Peyer's patch (tissue), 4 donors: Measurements from ENCODE around the gene ARHGAP15. TPM values are rescaled to one million over a fixed set of nuclear protein-coding genes. Genes with fewer than 3 reads are reported as not detected.

Experiments used
- DNase-seq, 3 donors: peaks; one replicate each; pipeline ENCODE4 v3.0.0-alpha.2; 2017 to 2019
- H3K27ac ChIP-seq, 4 donors: fragments of 200-600 bp; sonication (generic); one replicate each; pipeline ENCODE4 v1.5.1; 2016 to 2019
- H3K27me3 ChIP-seq, 2 donors: fragments of 200-600 bp; sonication (generic); one replicate each; pipeline ENCODE4 v1.5.1; 2019
- H3K36me3 ChIP-seq, 3 donors: fragments of 200-600 bp; sonication (generic); one replicate each; pipeline ENCODE4 v1.5.1; 2016 to 2019
- H3K4me1 ChIP-seq, 4 donors: fragments of 200-600 bp; sonication (generic); one replicate each; pipeline ENCODE4 v1.5.1; 2016 to 2019
- H3K4me3 ChIP-seq, 4 donors: fragments of 200-600 bp; sonication (generic); 1 replicate in 3 of 4; 2 replicates in 1 of 4; pipeline ENCODE4 v1.5.1; 2016 to 2019; ENCODE audit warnings: mild to moderate bottlenecking in 1 of 4
- H3K9me3 ChIP-seq, 4 donors: fragments of 200-600 bp; sonication (generic); one replicate each; pipeline ENCODE4 v1.5.1; 2016 to 2019; ENCODE audit warnings: mild to moderate bottlenecking in 1 of 4
- POLR2A ChIP-seq, 2 donors: fragments of 450-650 bp; IDR thresholded peaks; one replicate each; pipeline ENCODE4 v1.5.1; 2017; ENCODE audit warnings: antibody characterized with exemption in 2 of 2, mild to moderate bottlenecking in 2 of 2, moderate library complexity in 2 of 2
- total RNA-seq, 4 donors: library from RNA; depleted of rRNA; stranded (reverse); fragments of >200 nt; gene quantifications; one replicate each; pipeline ENCODE4 v1.1.0, GENCODE V29; 2016
- TF ChIP-seq, protein P1 (sequence below), 6 experiments: fragments of 450-650 bp in 4 of 6; fragments of 200-600 bp in 2 of 6; sonication (generic) in 1 of 6; IDR thresholded peaks; one replicate each; pipeline ENCODE4 v1.5.1; 2017 to 2019; ENCODE audit warnings: antibody characterized with exemption in 6 of 6, mild to moderate bottlenecking in 3 of 6, moderate library complexity in 1 of 6

The ARHGAP15 gene
- total RNA-seq, 4 donors from 2014 or later: 6.7 to 203 (median 12.5) TPM

DNA sequence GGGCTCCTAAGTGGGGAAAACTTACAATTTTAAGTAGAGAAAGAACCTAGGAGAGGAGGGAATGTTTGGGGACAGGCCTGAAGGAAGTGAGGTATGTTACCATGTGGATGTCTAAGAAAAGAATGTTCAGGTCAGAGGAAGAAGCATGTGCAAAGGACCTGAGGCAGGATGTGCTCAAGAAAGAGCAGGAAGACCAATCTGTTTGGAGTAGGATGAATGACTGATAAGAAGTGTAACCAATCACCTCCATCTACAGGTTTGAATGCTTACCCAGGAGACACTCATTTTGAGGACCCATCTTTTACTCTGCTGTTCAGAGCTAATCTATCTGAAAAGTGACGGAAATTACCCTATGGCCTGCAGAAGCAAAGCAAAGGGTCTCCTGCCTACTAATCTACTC lies 342.3 kb downstream of the ARHGAP15 start:
- Histone ChIP-seq H3K36me3 (no peaks in the 10 kb centered on the region), H3K27me3 (no peaks in the 10 kb centered on the region), H3K27ac (no peak overlapping the region), H3K9me3 (no peaks in the 10 kb centered on the region), H3K4me1 (no peaks in the 10 kb centered on the region), H3K4me3 (no peak overlapping the region)
- DNase-seq: no peak
- TF ChIP-seq, protein P1, sequence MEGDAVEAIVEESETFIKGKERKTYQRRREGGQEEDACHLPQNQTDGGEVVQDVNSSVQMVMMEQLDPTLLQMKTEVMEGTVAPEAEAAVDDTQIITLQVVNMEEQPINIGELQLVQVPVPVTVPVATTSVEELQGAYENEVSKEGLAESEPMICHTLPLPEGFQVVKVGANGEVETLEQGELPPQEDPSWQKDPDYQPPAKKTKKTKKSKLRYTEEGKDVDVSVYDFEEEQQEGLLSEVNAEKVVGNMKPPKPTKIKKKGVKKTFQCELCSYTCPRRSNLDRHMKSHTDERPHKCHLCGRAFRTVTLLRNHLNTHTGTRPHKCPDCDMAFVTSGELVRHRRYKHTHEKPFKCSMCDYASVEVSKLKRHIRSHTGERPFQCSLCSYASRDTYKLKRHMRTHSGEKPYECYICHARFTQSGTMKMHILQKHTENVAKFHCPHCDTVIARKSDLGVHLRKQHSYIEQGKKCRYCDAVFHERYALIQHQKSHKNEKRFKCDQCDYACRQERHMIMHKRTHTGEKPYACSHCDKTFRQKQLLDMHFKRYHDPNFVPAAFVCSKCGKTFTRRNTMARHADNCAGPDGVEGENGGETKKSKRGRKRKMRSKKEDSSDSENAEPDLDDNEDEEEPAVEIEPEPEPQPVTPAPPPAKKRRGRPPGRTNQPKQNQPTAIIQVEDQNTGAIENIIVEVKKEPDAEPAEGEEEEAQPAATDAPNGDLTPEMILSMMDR (IDR thresholded peaks at IDR 0.05): no peak
- no peak for TF ChIP-seq POLR2A (IDR thresholded peaks at IDR 0.05)

DNA sequence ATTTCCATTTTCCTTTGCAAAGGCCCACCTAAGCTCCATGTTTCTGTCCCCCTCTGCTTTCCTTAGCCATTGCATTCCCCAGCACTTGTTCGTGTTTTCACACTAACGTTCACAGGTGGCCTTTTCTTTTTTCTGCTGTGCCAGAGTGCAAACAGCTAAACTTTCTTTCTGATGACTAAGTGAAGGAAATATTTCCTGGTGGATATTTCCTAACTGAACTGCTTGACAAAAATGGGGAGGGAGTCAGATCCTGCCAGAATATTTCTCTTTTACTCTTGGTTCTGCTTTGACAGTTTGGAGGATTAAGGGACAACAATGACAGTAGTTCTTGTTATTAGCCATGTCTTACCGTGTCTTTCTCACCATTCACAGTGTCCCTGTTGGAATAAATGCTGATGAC lies 344.0 kb downstream of the ARHGAP15 start:
- no peak for DNase-seq
- no peaks in the 10 kb centered on the region for H3K36me3 ChIP-seq
- H3K27ac ChIP-seq: peak overlapping the region in 3 of 4 donors; percentile 6 to 51 (median 41)
- H3K27me3 ChIP-seq: no peaks in the 10 kb centered on the region
- no peak overlapping the region for H3K4me3 ChIP-seq
- TF ChIP-seq, protein P1 (IDR thresholded peaks at IDR 0.05): no peak
- H3K4me1 ChIP-seq: no peaks in the 10 kb centered on the region
- no peaks in the 10 kb centered on the region for H3K9me3 ChIP-seq

DNA sequence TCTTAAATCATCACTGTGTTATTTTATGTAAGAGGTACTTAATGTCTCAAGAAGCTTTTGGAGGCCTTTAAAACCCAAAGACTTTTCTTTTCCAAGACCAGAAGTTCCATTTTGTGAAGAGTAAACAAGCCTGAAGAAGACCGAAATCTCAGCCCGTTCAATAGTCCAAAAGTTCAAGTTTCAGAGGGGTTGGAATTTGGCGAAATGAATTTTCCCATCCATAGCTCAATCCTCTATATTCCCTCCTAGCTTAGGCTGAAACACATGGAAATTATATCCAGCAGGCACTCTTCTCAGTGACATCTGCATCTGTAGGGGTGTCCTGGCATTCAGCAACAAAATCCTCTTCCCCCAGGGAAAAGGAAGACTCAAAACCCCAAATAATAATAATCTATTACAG lies 344.6 kb downstream of the ARHGAP15 start:
- Histone ChIP-seq H3K27me3 (no peaks in the 10 kb centered on the region), H3K4me1 (no peaks in the 10 kb centered on the region), H3K4me3 (no peak overlapping the region), H3K27ac (peak overlapping the region in 3 of 4 donors; percentile 6 to 51 (median 41)), H3K36me3 (no peaks in the 10 kb centered on the region), H3K9me3 (no peaks in the 10 kb centered on the region)
- no peak for DNase-seq
- no peak for TF ChIP-seq POLR2A (IDR thresholded peaks at IDR 0.05)
- TF ChIP-seq, protein P1 (IDR thresholded peaks at IDR 0.05): no peak

GRCh38 chr2:143474586-143474985 lies 345.4 kb downstream of the ARHGAP15 start:
- Histone ChIP-seq H3K27ac (peak overlapping the region in 2 of 4 donors; percentile 51 to 66), H3K27me3 (no peaks in the 10 kb centered on the region), H3K9me3 (no peaks in the 10 kb centered on the region), H3K4me3 (no peak overlapping the region), H3K4me1 (no peaks in the 10 kb centered on the region), H3K36me3 (no peaks in the 10 kb centered on the region)
- no peak for DNase-seq
- TF ChIP-seq POLR2A (IDR thresholded peaks at IDR 0.05): no peak
- TF ChIP-seq, protein P1 (IDR thresholded peaks at IDR 0.05): no peak

DNA sequence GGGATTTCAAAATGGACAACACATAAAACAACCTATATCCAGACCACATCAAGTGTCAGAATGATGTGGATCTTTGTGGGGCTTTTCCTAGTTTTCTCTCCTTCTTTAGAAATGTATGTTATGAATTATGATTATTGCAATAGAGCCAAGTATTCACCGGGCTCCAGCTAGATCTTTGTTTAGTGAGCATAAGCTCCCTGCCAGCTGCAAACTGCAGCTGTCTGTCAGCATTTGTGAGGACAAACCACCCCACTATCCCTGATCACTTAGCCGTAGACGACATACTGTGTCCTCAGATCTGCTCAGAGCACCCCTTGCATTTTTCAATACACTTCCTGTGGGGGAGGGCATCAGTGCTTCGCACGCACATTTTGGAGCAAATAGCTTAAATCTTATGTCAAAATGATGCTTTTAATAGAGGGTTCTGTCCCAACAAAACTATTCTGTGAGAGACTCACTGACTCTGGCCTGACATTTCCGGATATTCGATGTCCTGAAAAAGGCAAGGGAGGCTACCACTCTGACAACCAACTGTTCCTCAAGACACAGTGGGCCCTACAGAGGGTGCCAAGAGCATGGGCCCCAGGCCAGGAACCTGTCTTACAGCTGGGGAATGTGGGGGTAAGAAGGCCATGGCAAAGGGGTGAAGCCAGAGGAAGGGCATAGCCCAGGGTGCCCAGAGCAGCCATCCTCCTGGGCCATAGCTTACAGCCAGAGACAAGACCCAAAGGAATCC lies 346.0 kb downstream of the ARHGAP15 start:
- no peak for DNase-seq
- Histone ChIP-seq H3K36me3 (no peaks in the 10 kb centered on the region), H3K27ac (peak overlapping the region; percentile 2 to 66 (median 42)), H3K4me3 (no peak overlapping the region), H3K4me1 (no peaks in the 10 kb centered on the region), H3K9me3 (no peaks in the 10 kb centered on the region), H3K27me3 (no peaks in the 10 kb centered on the region)
- TF ChIP-seq, protein P1 (IDR thresholded peaks at IDR 0.05): no peak
- TF ChIP-seq POLR2A (IDR thresholded peaks at IDR 0.05): no peak
